HG02885 (cell line): ENCODE data around the gene DEFB119.
"Not testable (repeated sequence)": the region's sequence is repeated elsewhere in the genome, so short reads cannot be mapped to it uniquely, and the experiment has no call there.

Experiments
- ATAC-seq: cut with Tn5 transposase; IDR thresholded peaks from one replicate; pipeline ENCODE4 v1.9.1; 2021; ENCODE audit warnings: mild to moderate bottlenecking; ENCODE audit not compliant: unreplicated experiment, poor library complexity

DEFB119 gene

GRCh38 chr20:31390490-31390889 is at the start of gene DEFB119:
Gene DEFB119 (minus strand): TSS chr20:31390590. CDS start chr20:31390483, 107 bp downstream.
- no peak for ATAC-seq

- no peak for ATAC-seq
These were observed 40.3 kb upstream of the DEFB119 start for GRCh38 chr20:31430568-31431115.

- not testable (repeated sequence) for ATAC-seq
These were observed 37.2 kb upstream of the DEFB119 start for GRCh38 chr20:31427576-31427975.

- ATAC-seq, result not testable (repeated sequence)
These were observed 36.6 kb upstream of the DEFB119 start for GRCh38 chr20:31426891-31427551.

GRCh38 chr20:31425797-31426196 is 35.4 kb upstream of the DEFB119 start:
- ATAC-seq, result no peak

- no peak for ATAC-seq
These were observed 27.9 kb upstream of the DEFB119 start for GRCh38 chr20:31418307-31418706.

- ATAC-seq, result no peak
These were observed 25.3 kb upstream of the DEFB119 start for GRCh38 chr20:31415653-31416052.

GRCh38 chr20:31414381-31414780 is 24.0 kb upstream of the DEFB119 start:
- ATAC-seq, result no peak

- ATAC-seq, result no peak
These were observed 19.6 kb upstream of the DEFB119 start for GRCh38 chr20:31410011-31410410.

GRCh38 chr20:31406115-31406514 is 15.7 kb upstream of the DEFB119 start, which contains the start of gene DEFB121:
Gene DEFB121 (minus strand): TSS chr20:31406215. CDS start chr20:31406152, 63 bp downstream.
- no peak for ATAC-seq

GRCh38 chr20:31403886-31404285 is 13.5 kb upstream of the DEFB119 start:
- no peak for ATAC-seq

GRCh38 chr20:31394900-31395299 is 4.5 kb upstream of the DEFB119 start:
- no peak for ATAC-seq

GRCh38 chr20:31392836-31393235 is 2.4 kb upstream of the DEFB119 start:
- no peak for ATAC-seq

- ATAC-seq, result no peak
These were observed 16.0 kb downstream of the DEFB119 start for GRCh38 chr20:31374346-31374745.

GRCh38 chr20:31368301-31368700 is 22.1 kb downstream of the DEFB119 start, which contains the start of gene DEFB118:
Gene DEFB118 (plus strand): TSS chr20:31368601. CDS start chr20:31368651, 50 bp downstream.
- no peak for ATAC-seq

- not testable (repeated sequence) for ATAC-seq
These were observed 26.1 kb downstream of the DEFB119 start for GRCh38 chr20:31364272-31364671.

GRCh38 chr20:31363295-31363694 is 27.1 kb downstream of the DEFB119 start:
- no peak for ATAC-seq

GRCh38 chr20:31355981-31356380 is 34.4 kb downstream of the DEFB119 start:
- ATAC-seq, result no peak

- no peak for ATAC-seq
These were observed 48.9 kb downstream of the DEFB119 start for GRCh38 chr20:31341470-31341869.

- no peak for ATAC-seq
These were observed 59.5 kb downstream of the DEFB119 start for GRCh38 chr20:31330893-31331292.
